Measurements from ENCODE around the gene RHOB. TPM values are rescaled to one million over a fixed set of nuclear protein-coding genes. Genes with fewer than 3 reads are reported as not detected.

The RHOB gene
- total RNA-seq, 1 donor from 2014 or later, result 291 TPM

DNA sequence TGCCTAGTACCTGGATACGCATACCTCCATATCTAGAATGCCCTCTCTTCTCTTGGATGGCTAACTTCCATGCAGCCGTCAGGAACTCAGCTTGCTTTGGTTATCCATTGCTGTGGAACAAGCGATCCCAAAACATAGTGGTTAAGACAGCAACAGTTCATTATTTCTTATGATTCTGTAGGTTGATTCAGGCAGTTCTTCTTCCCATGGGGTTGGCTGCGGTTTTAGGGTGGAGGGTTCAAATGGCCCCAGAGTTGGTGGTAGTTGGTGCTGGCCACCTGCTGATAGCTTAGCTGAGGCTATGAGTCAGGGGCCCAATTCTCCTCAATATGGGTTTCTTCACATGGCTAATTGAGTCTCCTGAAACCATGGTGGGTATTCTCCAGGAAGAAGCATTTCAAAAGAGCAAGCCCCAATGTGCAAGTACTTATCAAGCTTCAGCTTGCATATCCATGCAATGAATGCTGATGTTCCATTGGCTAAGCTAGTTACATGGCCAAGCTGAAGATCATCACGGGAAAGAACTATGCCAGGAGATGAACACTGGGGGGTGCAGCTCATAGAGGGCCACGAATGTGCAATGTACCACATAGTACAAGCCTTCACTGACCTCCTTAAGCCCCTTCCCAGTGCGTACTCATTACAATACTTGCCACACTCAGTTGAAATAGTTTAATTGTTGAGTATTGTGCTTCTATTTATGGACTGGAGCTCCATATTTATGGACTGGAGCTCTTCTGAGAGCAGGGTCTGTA, 10.0 kb upstream of the RHOB start:
- DNase-seq (ENCODE audit: low read depth in 2 of 2), result no peak

DNA sequence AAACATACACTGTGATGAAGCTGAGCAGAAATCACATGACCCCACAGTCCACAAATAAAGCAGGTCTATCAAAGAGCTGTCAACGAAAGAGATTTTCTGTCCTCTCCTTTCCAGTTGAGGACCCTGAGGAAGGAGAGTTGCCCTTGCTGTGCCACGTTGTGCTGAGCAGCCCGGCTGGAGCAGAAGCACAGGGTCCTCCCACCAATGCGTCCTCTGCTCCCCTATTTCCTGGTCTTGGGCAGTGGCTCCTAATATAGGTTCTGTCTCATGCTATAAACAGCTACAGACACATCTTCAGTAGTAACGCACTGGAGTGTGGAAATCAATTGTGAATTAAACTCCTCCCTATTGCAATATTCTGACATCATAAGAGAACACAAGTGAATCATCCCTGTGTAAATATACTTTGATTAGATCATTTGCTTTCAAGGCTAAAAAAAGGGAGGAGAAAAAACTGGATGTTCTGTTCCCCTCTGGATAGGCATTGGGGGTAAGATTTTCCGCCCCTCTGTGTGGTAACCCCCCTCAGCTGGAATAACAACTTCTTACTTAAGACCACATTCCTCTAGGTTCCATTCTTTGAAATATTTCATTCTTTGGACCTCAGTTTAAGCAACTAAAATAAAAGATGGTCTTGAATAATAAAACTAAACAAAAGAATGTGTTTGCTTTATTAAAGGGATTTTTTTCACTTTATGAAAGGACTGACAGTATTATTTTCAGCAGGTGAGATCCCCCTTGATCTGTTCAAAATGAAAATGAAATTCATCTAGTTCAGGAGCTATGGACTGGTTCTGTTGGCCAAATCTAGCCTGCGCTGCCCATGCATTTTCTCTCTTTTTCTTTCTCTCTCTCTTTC, 8.3 kb upstream of the RHOB start:
- DNase-seq (ENCODE audit: low read depth in 2 of 2), result peak in 1 of 2 donors; percentile 75

DNA sequence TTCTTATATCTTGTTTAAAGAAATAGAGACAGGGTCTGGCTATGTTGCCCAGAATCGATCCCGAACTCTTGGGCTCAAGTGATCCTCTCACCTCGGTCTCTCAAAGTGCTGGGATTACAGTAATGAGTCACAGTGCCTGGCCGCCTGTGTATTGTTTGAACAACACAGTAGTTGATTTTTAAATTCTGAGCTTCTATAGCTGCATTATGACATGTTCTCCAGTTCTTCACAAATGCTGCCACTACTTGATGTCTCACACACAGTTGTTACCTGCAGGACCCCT, 7.7 kb upstream of the RHOB start:
- peak in 1 of 2 donors; percentile 64 for DNase-seq (ENCODE audit: low read depth in 2 of 2)

DNA sequence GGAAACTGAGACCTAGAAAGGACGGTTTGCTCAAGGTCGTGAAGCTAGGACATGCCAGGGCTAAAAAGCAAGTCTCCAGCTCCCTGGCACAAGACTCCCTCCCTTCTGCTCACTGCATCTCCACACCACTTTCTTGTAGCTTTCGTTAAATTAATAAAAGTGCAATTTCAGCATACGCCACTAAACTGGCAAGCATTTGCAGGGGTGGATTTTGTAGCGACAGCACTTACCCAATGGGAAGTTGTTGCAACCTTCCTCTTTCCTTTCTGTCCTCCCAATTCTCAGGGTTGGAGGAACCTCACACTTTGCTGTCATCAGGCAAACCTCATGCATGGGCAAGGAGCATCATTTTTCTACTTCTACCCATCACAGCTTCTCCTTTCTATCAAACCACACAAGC, 7.4 kb upstream of the RHOB start:
- DNase-seq (ENCODE audit: low read depth in 2 of 2), result no peak

DNA sequence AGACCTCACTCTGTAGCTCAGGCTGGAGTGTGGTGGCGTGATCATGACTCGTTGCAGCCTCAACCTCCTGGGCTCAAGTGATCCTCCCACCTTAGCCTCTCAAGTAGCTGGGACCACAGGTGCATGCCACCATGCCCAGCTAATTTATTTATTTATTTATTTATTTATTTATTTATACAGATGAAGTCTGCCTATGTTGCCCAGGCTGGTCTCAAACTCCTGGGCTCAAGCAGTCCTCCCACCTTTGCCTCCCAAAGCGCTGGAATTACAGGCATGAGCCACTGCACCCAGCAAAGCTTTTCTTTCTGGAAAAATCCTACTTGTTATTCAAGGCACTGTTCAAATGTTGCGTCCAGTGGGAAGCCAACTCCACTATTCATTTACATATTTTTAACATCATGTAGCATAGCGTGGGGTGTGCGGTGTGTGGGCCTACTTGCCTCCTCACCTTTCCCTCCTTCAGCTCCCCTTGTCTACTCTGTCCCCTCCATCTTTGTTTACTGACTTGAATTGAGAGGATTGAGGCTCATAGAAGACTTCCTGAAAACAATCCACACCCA, 6.8 kb upstream of the RHOB start:
- DNase-seq (ENCODE audit: low read depth in 2 of 2), result no peak

DNA sequence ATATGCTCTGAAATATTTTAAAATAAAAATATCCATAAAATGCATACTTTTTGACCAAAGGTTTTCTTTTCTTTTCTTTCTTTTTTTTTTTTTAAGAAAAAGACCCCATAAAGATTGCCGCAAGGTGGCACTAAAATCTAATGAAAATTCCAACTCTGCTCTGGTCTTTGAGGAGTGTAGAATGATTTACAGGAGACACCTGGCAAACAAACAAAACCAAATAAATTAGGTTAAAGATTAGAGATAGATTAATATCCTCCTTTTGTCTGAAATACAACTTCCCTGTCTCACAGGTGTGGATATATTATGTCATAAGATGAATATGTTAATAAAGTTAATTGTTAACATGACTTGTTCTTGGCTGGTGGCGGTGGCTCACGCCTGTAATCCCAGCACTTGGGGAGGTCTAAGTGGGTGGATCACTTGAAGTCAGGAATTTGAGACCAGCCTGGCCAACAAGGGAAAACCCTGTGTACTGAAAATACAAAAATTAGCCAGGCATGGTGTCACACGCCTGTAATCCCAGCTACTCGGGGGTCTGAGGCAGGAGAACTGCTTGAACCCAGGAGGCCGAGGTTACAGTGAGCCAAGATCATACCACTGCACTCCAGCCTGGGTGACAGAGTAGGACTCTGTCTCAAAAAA, 3.5 kb upstream of the RHOB start:
- DNase-seq (ENCODE audit: low read depth in 2 of 2), result peak; percentile 60 to 80

DNA sequence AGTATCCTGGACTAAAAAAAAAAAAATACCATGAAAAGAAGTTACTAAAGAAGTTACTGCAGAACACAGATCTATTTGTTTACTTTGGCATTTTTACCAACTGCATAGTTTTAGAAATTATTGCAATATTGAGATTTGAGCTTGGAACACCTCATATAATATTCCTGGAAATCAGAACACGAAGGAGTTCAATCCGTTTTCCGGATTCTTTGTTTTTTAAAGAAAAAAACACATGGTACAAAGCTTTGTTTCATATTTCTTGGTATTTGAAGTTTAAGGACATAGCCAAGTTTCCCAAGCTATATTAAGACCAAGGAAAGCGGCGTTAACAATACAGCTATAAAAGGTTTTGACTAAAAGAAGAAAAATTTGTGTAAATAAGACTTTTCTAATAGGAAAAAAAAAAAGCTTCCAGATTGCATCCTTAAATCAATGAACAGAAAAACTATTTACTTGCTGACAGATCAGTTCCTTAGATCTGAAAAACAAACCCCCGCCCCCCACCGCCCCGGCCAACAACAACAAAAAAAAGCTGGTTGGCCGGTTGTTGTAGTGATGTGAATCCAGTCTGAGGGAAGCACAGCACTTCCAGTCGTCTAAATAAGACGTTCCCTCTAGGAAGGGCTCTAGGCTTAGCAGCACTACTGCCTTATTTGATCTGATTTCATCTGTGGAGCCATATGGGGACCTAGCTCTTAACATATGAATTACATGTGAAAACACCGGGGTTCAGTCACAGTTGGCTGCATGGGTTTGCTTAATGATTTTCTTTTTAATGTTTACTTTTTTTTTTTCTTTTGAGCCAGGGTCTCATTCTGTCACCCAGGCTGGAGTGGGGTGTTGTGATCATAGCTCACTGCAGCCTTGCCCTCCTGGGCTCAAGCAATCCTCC, 2.5 kb upstream of the RHOB start:
- DNase-seq (ENCODE audit: low read depth in 2 of 2), result peak in 1 of 2 donors; percentile 92

DNA sequence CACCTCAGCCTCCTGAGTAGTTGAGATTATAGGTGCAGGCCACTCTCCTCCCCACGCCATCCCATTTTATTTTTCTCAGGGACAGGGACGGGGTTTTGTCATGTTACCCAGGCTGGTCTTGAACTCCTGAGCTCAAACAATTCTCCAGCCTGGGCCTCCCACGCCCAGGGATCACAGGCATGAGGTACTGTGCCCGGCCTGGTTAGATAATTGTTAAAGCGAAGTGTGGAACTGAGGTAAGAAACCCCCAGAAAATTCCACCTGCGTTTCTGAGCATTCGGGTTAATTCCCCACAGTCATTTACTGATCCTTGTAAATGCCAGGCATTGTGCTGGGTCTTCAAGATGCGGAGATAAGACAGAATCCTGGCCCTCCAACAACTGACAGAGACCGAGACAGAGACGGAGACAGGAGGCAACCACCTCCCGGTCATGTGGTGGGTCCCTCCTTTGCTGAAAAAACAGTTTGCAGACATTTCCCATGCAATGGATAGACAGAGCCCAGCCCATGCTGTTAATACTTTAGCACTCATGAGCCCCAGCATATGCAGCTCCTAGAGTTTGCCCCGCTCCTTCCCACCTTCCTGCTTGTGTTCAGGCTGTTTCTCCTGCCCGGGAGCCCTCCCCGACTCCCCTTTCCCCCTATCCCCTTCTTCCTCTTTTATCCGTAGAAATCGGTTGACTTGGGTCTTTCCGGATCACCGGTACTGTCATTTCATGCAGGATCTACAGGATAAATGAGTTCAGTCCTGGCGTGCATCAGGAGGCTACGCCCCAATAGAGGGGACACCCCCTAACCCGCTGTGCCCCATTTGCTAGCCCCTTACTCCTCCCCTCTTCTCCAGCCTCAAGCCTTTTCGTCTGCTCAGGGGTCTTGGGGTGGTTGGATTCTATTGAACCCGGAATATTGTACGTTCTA, 1.6 kb upstream of the RHOB start:
- peak in 1 of 2 donors; percentile 39 for DNase-seq (ENCODE audit: low read depth in 2 of 2)

DNA sequence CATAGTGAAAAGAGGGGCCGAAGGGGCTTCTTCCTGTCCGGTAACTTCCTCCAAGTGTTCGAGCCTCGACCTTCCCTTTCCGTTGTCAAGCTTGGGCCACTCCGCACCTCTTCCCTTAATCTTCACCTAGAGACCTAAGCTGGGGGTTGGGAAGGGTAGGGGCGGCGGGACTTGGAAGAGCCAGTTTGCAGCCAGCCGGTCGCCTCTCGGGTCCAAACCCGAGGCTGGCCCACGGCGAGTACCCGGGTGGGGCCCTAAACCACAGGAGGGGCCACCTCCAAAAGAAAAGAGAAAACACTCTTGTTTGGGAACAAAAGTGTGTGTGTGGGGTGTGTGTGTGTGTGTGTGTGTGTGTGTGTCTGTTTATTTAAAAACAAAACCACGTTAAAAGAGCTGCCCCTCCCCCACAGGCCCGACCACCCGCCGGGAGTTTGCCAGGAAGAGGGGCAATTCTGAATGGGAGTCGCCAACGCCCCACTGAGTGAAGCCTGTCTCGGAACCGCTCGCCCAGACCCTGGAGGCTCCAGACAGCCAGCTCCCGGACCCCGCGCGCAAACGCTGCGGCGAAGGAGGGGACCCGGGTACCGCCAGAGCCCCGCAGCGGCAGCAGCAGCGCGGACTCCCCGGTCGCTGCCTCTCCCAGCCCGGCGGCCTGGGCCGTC, 488 bp upstream of the RHOB start:
- DNase-seq (ENCODE audit: low read depth in 2 of 2), result peak in 1 of 2 donors; percentile 44

DNA sequence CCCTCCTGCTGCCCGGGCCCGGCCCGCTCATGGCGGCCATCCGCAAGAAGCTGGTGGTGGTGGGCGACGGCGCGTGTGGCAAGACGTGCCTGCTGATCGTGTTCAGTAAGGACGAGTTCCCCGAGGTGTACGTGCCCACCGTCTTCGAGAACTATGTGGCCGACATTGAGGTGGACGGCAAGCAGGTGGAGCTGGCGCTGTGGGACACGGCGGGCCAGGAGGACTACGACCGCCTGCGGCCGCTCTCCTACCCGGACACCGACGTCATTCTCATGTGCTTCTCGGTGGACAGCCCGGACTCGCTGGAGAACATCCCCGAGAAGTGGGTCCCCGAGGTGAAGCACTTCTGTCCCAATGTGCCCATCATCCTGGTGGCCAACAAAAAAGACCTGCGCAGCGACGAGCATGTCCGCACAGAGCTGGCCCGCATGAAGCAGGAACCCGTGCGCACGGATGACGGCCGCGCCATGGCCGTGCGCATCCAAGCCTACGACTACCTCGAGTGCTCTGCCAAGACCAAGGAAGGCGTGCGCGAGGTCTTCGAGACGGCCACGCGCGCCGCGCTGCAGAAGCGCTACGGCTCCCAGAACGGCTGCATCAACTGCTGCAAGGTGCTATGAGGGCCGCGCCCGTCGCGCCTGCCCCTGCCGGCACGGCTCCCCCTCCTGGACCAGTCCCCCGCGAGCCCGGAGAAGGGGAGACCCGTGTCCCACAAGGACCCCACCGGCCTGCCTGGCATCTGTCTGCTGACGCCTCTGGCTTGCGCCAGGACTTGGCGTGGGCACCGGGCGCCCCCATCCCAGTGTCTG, 767 bp downstream of the RHOB start:
- peak in 1 of 2 donors; percentile 61 for DNase-seq (ENCODE audit: low read depth in 2 of 2)

DNA sequence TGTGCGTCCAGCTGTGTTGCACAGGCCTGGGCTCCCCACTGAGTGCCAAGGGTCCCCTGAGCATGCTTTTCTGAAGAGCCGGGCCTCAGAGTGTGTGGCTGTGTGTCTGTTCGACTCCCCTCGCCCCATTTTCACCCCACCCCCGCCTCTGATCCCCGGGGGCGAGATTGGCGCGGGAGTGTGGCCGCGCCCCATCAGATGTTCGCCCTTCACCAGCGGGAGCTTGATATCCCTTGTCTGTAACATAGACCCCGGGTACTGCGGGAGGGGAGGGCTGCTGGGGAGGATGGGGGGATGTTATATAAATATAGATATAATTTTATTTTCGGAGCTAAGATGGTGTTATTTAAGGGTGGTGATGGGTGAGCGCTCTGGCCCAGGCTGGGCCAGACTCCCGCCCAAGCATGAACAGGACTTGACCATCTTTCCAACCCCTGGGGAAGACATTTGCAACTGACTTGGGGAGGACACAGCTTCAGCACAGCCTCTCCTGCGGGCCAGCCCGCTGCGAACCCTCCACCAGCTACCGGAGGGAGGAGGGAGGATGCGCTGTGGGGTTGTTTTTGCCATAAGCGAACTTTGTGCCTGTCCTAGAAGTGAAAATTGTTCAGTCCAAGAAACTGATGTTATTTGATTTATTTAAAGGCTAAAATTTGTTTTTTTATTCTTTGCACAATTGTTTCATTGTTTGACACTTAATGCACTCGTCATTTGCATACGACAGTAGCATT, 1.5 kb downstream of the RHOB start:
- DNase-seq (ENCODE audit: low read depth in 2 of 2), result peak in 1 of 2 donors; percentile 28

DNA sequence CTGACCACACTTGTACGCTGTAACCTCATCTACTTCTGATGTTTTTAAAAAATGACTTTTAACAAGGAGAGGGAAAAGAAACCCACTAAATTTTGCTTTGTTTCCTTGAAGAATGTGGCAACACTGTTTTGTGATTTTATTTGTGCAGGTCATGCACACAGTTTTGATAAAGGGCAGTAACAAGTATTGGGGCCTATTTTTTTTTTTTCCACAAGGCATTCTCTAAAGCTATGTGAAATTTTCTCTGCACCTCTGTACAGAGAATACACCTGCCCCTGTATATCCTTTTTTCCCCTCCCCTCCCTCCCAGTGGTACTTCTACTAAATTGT, 2.1 kb downstream of the RHOB start:
- no peak for DNase-seq (ENCODE audit: low read depth in 2 of 2)

DNA sequence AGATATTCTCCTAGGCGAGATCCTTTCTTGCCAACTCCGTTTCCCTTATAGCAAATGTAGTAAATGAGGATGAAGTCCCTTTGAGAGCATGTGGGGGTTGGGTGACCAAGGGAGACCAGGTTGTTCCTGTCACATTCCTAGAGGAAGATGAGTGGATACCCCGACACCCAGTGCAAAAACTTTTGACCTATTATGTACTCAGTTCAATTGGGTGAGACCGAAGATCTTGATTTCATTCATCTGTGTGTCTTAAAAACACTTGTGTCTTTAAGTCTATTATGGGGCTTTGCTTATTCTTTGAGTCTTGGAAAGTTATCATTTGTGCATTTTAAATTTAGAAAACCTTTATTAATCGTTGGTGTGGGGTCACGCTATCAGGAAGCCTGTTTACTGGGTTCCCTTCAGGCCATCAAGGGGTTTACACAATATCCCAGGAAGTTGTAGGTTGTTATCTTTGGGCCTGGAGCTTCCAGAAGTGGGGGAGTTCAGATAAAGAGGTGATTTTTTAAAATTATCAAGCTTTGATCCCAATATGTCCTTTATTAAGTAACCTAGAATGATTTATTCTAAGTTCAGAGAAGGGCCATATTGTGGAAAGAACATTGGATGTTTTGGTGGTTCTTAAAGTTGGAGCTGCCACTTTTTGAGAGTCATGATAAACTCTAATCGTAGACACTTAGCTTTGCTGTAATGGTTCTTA, 2.8 kb downstream of the RHOB start:
- DNase-seq (ENCODE audit: low read depth in 2 of 2), result peak in 1 of 2 donors; percentile 60

DNA sequence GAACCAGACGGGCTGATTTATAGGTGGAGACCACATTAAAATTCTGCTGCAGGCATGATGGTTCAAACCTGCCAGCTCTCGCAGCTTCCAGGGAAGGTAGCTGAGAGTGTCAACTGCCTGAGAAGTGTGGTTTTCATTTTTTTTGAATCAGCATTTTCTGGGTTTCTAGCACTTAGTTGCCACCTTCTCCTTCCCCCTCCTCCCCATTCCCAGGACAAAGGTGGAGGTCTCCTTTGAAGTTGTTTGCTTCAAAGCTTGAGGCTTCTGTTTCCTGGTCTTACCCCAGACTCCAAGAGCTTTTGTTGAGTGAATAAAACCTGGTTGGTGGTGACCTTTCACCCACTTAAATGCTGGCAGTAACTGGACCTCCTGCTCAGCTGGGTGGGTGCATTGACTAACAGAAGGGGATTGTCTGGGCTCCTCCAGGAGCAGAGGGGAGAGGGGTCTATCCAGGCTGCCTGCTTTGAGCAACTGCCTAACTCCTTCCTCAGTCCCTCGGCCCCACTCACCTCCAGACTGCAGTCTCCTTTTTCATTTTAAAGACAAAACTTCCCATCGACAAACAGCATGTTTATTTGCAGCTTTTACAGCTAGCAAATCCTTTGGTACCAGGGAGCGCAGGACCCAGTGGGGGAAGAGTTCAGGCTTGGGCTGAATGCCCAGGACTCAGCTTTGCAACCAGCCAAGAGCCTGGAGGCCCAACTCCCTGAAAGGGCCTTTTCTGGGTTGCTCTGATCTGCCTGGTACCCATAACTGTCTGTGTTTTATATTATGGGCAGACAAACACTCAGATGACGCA, 3.5 kb downstream of the RHOB start:
- peak; percentile 75 to 93 for DNase-seq (ENCODE audit: low read depth in 2 of 2)

DNA sequence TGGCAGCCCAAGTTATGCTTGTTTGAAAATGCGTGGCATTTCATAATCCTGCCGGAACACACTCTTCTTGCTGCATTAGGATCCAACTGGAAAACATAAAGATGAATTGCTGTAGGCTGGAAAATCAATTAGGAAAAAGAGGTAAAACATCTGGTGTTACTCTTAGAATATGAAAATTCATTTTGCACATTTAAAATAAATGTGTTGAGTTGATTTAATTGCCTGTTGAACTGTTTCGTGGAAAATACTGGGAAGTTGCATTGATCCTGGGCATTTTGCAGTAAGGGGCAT, 4.1 kb downstream of the RHOB start:
- DNase-seq (ENCODE audit: low read depth in 2 of 2), result no peak

DNA sequence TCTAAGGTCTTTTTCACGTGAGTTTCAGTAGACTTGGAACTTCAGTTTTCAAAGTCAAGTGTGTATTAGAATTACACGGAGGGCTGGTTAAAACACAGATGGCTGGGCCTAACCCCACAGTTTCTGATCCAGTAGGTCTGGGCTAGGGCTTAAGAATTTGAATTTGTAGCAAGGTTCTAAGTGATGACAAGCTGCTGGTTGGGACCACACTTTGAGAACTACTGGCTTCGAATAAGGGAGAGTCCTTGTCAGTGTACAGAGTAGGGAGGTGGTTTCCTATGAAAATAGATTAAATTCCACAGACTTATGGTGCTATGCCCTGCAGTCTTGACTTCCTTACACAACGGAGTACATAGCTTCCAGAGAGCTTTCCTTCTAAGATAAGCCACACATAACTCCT, 4.5 kb downstream of the RHOB start:
- peak in 1 of 2 donors; percentile 84 for DNase-seq (ENCODE audit: low read depth in 2 of 2)

Measured in dermis microvascular lymphatic vessel endothelial cell (primary cell).